Thyroid gland (tissue), 4 donors: ENCODE measurements around the gene SHISA9.

Experiments used
- CTCF ChIP-seq, 6 experiments: fragments of 200-600 bp in 3 of 6; fragments of 450-650 bp in 3 of 6; sonication (generic) in 3 of 6; IDR thresholded peaks; one replicate each; pipeline ENCODE4 v1.5.1; 2016 to 2019; ENCODE audit warnings: antibody characterized with exemption in 6 of 6, mild to moderate bottlenecking in 2 of 6, inconsistent platforms in 1 of 6, moderate library complexity in 1 of 6
- POLR2A ChIP-seq, 2 donors: fragments of 450-650 bp; IDR thresholded peaks; one replicate each; pipeline ENCODE4 v1.6.1; 2017; ENCODE audit warnings: antibody characterized with exemption in 2 of 2, mild to moderate bottlenecking in 2 of 2, moderate library complexity in 1 of 2

- TF ChIP-seq CTCF (IDR thresholded peaks at IDR 0.05) (no peak), POLR2A (IDR thresholded peaks at IDR 0.05) (no peak)
Measured at GRCh38 chr16:13181432-13181831, 280.0 kb downstream of the SHISA9 start.
